ENCODE measurements around the gene PLAGL1.

- TF ChIP-seq CTCF (conservative IDR thresholded peaks at IDR 0.05; ENCODE audit: low read length) (no peak), EZH2phosphoT487 (IDR thresholded peaks at IDR 0.05; ENCODE audit: borderline replicate concordance) (no peak)
These were observed 9.4 kb upstream of the PLAGL1 start for GRCh38 chr6:144017166-144018094.

Measured in Loucy (cell line).